IMR-90 (cell line): Measurements from ENCODE around the gene RAB1A. TPM values are rescaled to one million over a fixed set of nuclear protein-coding genes. Genes with fewer than 3 reads are reported as not detected.

Experiments used
- ATAC-seq: fragments of 200-7000 bp; cut with Tn5 transposase; 2 replicates; pipeline ENCODE4 v1.9.1; 2020; ENCODE audit warnings: low read depth, mild to moderate bottlenecking, moderate library complexity
- BruUV-seq: library from RNA; stranded (reverse); fragments of 400-500 nt; replicated peaks from 2 replicates; lab custom pipeline; 2021; lab: Mats Ljungman, UMichigan
- CTCF ChIA-PET: fragments of 300-600 bp; formaldehyde crosslinking; extraction: SDS; loops from one replicate; lab custom pipeline; 2021; ENCODE audit warnings: antibody characterized with exemption; lab: Yijun Ruan, JAX
- POLR2A ChIA-PET: fragments of 300-600 bp; sonication (Branson Sonifier 250); formaldehyde crosslinking; loops from one replicate; lab custom pipeline; 2022; ENCODE audit warnings: antibody characterized with exemption; ENCODE audit not compliant: unreplicated experiment; lab: Charles Lee
- DNase-seq: peaks from one replicate; pipeline ENCODE4 v3.0.0; 2013
- H2AFZ ChIP-seq: replicated peaks from 2 replicates; pipeline ENCODE3; 2013; ENCODE audit warnings: low read length, mild to moderate bottlenecking; ENCODE audit not compliant: poor library complexity
- H2AK5ac ChIP-seq: 2 replicates; pipeline ENCODE4 v1.6.1; 2013; ENCODE audit warnings: low read depth, low read length, inconsistent platforms
- H2AK9ac ChIP-seq: replicated peaks from 2 replicates; pipeline ENCODE3; 2013; ENCODE audit warnings: mild to moderate bottlenecking, low read depth, low read length, moderate library complexity; ENCODE audit not compliant: poor library complexity
- H2BK120ac ChIP-seq: 2 replicates; pipeline ENCODE4 v1.6.1; 2013; ENCODE audit warnings: low read depth, low read length, inconsistent platforms
- H2BK15ac ChIP-seq: 3 replicates; pipeline ENCODE4 v1.6.1; 2013; ENCODE audit warnings: low read depth, low read length, inconsistent platforms
- H2BK20ac ChIP-seq: 2 replicates; pipeline ENCODE4 v1.6.1; 2013; ENCODE audit warnings: low read depth, mild to moderate bottlenecking, inconsistent platforms, low read length, moderate library complexity
- H2BK5ac ChIP-seq: 2 replicates; pipeline ENCODE4 v1.6.1; 2013; ENCODE audit warnings: mild to moderate bottlenecking, low read depth, low read length, inconsistent platforms; ENCODE audit not compliant: poor library complexity, severe bottlenecking
- H3K14ac ChIP-seq: replicated peaks from 2 replicates; pipeline ENCODE4 v1.6.1; 2013; ENCODE audit warnings: low read depth, low read length, inconsistent platforms
- H3K18ac ChIP-seq: 2 replicates; pipeline ENCODE4 v1.6.1; 2013; ENCODE audit warnings: low read depth, low read length, control low read depth
- H3K23ac ChIP-seq: 2 replicates; pipeline ENCODE4 v1.6.1; 2013; ENCODE audit warnings: low read depth, low read length, inconsistent platforms
- H3K27ac ChIP-seq: 2 replicates; pipeline ENCODE4 v1.5.1; 2013; ENCODE audit warnings: mild to moderate bottlenecking, control low read depth, low read length; ENCODE audit not compliant: insufficient read depth
- H3K27me3 ChIP-seq: 2 replicates; pipeline ENCODE4 v1.6.1; 2013; ENCODE audit warnings: low read length; ENCODE audit not compliant: control insufficient read depth, insufficient read depth
- H3K36me3 ChIP-seq: 2 replicates; pipeline ENCODE4 v1.6.1; 2013; ENCODE audit warnings: low read length, mixed read lengths; ENCODE audit not compliant: control insufficient read depth, insufficient read depth
- H3K4ac ChIP-seq: 2 replicates; pipeline ENCODE4 v1.6.1; 2013; ENCODE audit warnings: low read depth, low read length, inconsistent platforms
- H3K4me1 ChIP-seq: 2 replicates; pipeline ENCODE4 v1.6.1; 2013; ENCODE audit warnings: low read length, mixed read lengths; ENCODE audit not compliant: control insufficient read depth, insufficient read depth
- H3K4me2 ChIP-seq: 2 replicates; pipeline ENCODE4 v1.6.1; 2013; ENCODE audit warnings: low read depth, mild to moderate bottlenecking, control low read depth, low read length, moderate library complexity
- H3K4me3 ChIP-seq: 2 replicates; pipeline ENCODE4 v1.5.1; 2013; ENCODE audit warnings: low read depth, mild to moderate bottlenecking, control low read depth, low read length, moderate library complexity; ENCODE audit not compliant: insufficient read depth
- H3K56ac ChIP-seq: 2 replicates; pipeline ENCODE4 v1.6.1; 2013; ENCODE audit warnings: low read length, inconsistent platforms; ENCODE audit not compliant: insufficient read depth; ENCODE audit errors: extremely low read depth
- H3K79me1 ChIP-seq, 2 experiments: 2 replicates each; pipeline ENCODE4 v1.6.1; 2013; ENCODE audit warnings: low read length in 2 of 2, inconsistent platforms in 1 of 2, low read depth in 1 of 2
- H3K9ac ChIP-seq: 2 replicates; pipeline ENCODE4 v1.6.1; 2013; ENCODE audit warnings: low read depth, low read length, control low read depth
- H3K9me1 ChIP-seq: 2 replicates; pipeline ENCODE4 v1.6.1; 2013; ENCODE audit warnings: low read length, inconsistent platforms; ENCODE audit not compliant: insufficient read depth
- H3K9me3 ChIP-seq: 2 replicates; pipeline ENCODE4 v1.6.1; 2013; ENCODE audit warnings: low read length; ENCODE audit not compliant: control insufficient read depth, insufficient read depth
- H4K20me1 ChIP-seq: 2 replicates; pipeline ENCODE4 v1.6.1; 2013; ENCODE audit warnings: low read length, inconsistent platforms; ENCODE audit not compliant: insufficient read depth
- H4K5ac ChIP-seq: 2 replicates; pipeline ENCODE4 v1.6.1; 2013; ENCODE audit warnings: mild to moderate bottlenecking, low read depth, low read length, control low read depth
- H4K8ac ChIP-seq, 2 experiments: 2 replicates each; pipeline ENCODE4 v1.6.1; 2013; ENCODE audit warnings: low read depth in 2 of 2, low read length in 2 of 2, control low read depth in 1 of 2, inconsistent platforms in 1 of 2
- H4K91ac ChIP-seq: 2 replicates; pipeline ENCODE4 v1.6.1; 2013; ENCODE audit warnings: low read depth, low read length, inconsistent platforms; ENCODE audit not compliant: insufficient read depth
- RAD21 ChIP-seq: IDR thresholded peaks from 2 replicates; pipeline ENCODE4 v1.6.1; 2012; ENCODE audit warnings: low read length, improper control_type of control experiment
- dilution Hi-C: fragments of 300-500 bp; cut with HindIII; formaldehyde crosslinking; loops from one replicate; pipeline ENCODE4 v1.14.3; 2018; ENCODE audit warnings: low sequenced_read_pairs; ENCODE audit not compliant: unreplicated experiment
- in situ Hi-C: fragments of 300-500 bp; cut with MboI; formaldehyde crosslinking; loops from 3 replicates; pipeline ENCODE4 v1.14.3; 2019; ENCODE audit warnings: low sequenced_read_pairs, inconsistent platforms, mixed read lengths
- intact Hi-C: fragments of 100-400 bp; cut with micrococcal nuclease; formaldehyde crosslinking; loops from 2 replicates; pipeline ENCODE4 v1.10.0; 2022
- polyA plus RNA-seq, 3 experiments: library from polyadenylated mRNA; depleted of rRNA; stranded (reverse); fragments of >200 nt; gene quantifications; 2 replicates each; pipeline ENCODE4 v1.2.3, GENCODE V29; 2012; ENCODE audit warnings: low replicate concordance in 1 of 3
- total RNA-seq: library from RNA; depleted of rRNA; stranded (reverse); fragments of >200 nt; gene quantifications from 2 replicates; pipeline ENCODE4 v1.2.3, GENCODE V29; 2012

The RAB1A gene
- total and polyA plus RNA-seq, 2 of the 4 experiments (the other 2 are of a cell fraction), result 114 to 169 TPM

DNA sequence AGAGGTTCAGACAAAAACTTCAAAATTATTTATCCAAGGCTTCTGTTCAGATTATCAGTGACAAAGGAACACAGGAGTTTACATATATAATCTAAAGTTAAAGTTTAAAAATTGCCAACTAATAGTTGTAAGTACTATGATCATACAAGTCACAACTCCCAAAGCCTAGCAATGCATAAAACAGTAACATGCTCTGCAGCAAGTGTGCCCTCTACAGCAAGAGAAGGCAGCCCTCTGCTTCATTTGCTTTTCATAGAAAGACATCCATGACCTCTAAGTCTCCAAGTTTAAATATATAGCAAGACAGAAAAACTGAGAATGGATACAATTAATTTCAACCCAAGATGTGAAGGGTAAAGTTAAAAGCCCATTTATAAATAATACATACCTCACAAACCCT lies 13.3 kb downstream of the RAB1A start:
- Histone ChIP-seq H3K27ac (no peak overlapping the region), H2BK15ac (no peak overlapping the region), H3K23ac (no peak overlapping the region), H2AFZ (no peak overlapping the region), H4K91ac (no peak overlapping the region), H2AK9ac (no peak overlapping the region), H3K9me1 (peaks cover 19% of the 10 kb centered on the region), H3K9me3 (no peaks in the 10 kb centered on the region), H3K56ac (no peak overlapping the region), H3K4ac (no peak overlapping the region), H2AK5ac (no peak overlapping the region), H4K5ac (no peak overlapping the region), H2BK20ac (no peak overlapping the region), H4K8ac (no peak overlapping the region), H2BK5ac (no peak overlapping the region), H3K18ac (no peak overlapping the region), H3K9ac (no peak overlapping the region), H3K4me3 (no peak overlapping the region), H3K14ac (no peak overlapping the region), H3K27me3 (no peaks in the 10 kb centered on the region), H3K79me1 (peaks cover 2 to 53% of the 10 kb centered on the region in 2 experiments; a peak in 3 of 4 replicates), H3K36me3 (0 out of 2 replicates have a peak, but pooled peaks cover 2% of the 10 kb centered on the region), H3K4me1 (peaks cover 4% of the 10 kb centered on the region), H4K20me1 (peaks cover 99% of the 10 kb centered on the region), H2BK120ac (no peak overlapping the region), H3K4me2 (no peak overlapping the region)
- POLR2A ChIA-PET, result no interaction called here
- TF ChIP-seq RAD21, result no peak
- CTCF ChIA-PET, result no interaction called here
- DNase-seq (no peak), ATAC-seq (no peak)
- intact Hi-C loops, result no loop called here
- dilution Hi-C loops, result no loop called here
- BruUV-seq, result no TSS peak
- in situ Hi-C loops, result no loop called here
